ENCODE results near the gene SYCE1.
A peak's percentile ranks its signal among the peaks of the same experiment; 100 is the strongest.
"Not testable (repeated sequence)": the region's sequence is repeated elsewhere in the genome, so short reads cannot be mapped to it uniquely, and the experiment has no call there.

Gene SYCE1

GRCh38 chr10:133557381-133557780 is 8.0 kb downstream of the SYCE1 start:
- DNase-seq (ENCODE audit: low spot score) = no peak

- DNase-seq (ENCODE audit: low spot score) = no peak
Observed at GRCh38 chr10:133555521-133555920, 9.9 kb downstream of the SYCE1 start.

GRCh38 chr10:133554600-133554999 is 10.8 kb downstream of the SYCE1 start:
- DNase-seq (ENCODE audit: low spot score) = no peak

GRCh38 chr10:133544506-133544905 is 20.9 kb downstream of the SYCE1 start:
- DNase-seq (ENCODE audit: low spot score) = no peak

- not testable (repeated sequence) for DNase-seq (ENCODE audit: low spot score)
Observed at GRCh38 chr10:133541441-133541975, 23.9 kb downstream of the SYCE1 start.

GRCh38 chr10:133537546-133538545 is 27.5 kb downstream of the SYCE1 start:
- no peak for DNase-seq (ENCODE audit: low spot score)

- no peak for DNase-seq (ENCODE audit: low spot score)
Observed at GRCh38 chr10:133536198-133536597, 29.2 kb downstream of the SYCE1 start.

- DNase-seq (ENCODE audit: low spot score) = no peak
Observed at GRCh38 chr10:133534417-133534816, 31.0 kb downstream of the SYCE1 start.

- DNase-seq (ENCODE audit: low spot score) = no peak
Observed at GRCh38 chr10:133532871-133533270, 32.5 kb downstream of the SYCE1 start.

GRCh38 chr10:133530506-133530905 is 34.9 kb downstream of the SYCE1 start:
- DNase-seq (ENCODE audit: low spot score) = no peak

GRCh38 chr10:133529576-133529946 is 35.8 kb downstream of the SYCE1 start:
- DNase-seq (ENCODE audit: low spot score) = no peak

- no peak for DNase-seq (ENCODE audit: low spot score)
Observed at GRCh38 chr10:133528845-133529575, 36.4 kb downstream of the SYCE1 start.

- no peak for DNase-seq (ENCODE audit: low spot score)
Observed at GRCh38 chr10:133528296-133528844, 37.0 kb downstream of the SYCE1 start.

- DNase-seq (ENCODE audit: low spot score) = no peak
Observed at GRCh38 chr10:133527771-133528271, 37.6 kb downstream of the SYCE1 start.

GRCh38 chr10:133526957-133527588 is 38.3 kb downstream of the SYCE1 start, which contains the start of gene CYP2E1:
TSS of gene CYP2E1 (plus strand) at chr10:133527363. CDS start at chr10:133527396, 33 bp downstream.
- no peak for DNase-seq (ENCODE audit: low spot score)

- no peak for DNase-seq (ENCODE audit: low spot score)
Observed at GRCh38 chr10:133525444-133525843, 39.9 kb downstream of the SYCE1 start.

- DNase-seq (ENCODE audit: low spot score) = no peak
Observed at GRCh38 chr10:133523631-133524203, 41.7 kb downstream of the SYCE1 start.

GRCh38 chr10:133520193-133520738 is 45.1 kb downstream of the SYCE1 start:
- DNase-seq (ENCODE audit: low spot score) = peak; percentile 93

GRCh38 chr10:133518517-133518916 is 46.9 kb downstream of the SYCE1 start:
- not testable (repeated sequence) for DNase-seq (ENCODE audit: low spot score)

GRCh38 chr10:133516057-133516456 is 49.3 kb downstream of the SYCE1 start:
- no peak for DNase-seq (ENCODE audit: low spot score)

GRCh38 chr10:133515471-133515870 is 49.9 kb downstream of the SYCE1 start:
- DNase-seq (ENCODE audit: low spot score) = no peak
